ENCODE measurements around the gene CHPF2. TPM values are rescaled to one million over a fixed set of nuclear protein-coding genes. Genes with fewer than 3 reads are reported as not detected.

Gene CHPF2
- total RNA-seq, 1 donor from 2014 or later: 38.1 TPM

- no peak overlapping the region for H3K27ac Mint-ChIP-seq (ENCODE audit: unreplicated experiment)
- no peaks in the 10 kb centered on the region for H3K4me1 Mint-ChIP-seq (ENCODE audit: low read depth, unreplicated experiment)
- no peak for DNase-seq
- H3K27me3 Mint-ChIP-seq (ENCODE audit: unreplicated experiment): peaks cover 8% of the 10 kb centered on the region
- peaks cover 6% of the 10 kb centered on the region for H3K9me3 Mint-ChIP-seq (ENCODE audit: unreplicated experiment)
- no peaks in the 10 kb centered on the region for H3K36me3 Mint-ChIP-seq (ENCODE audit: unreplicated experiment)
- H3K4me3 Mint-ChIP-seq (ENCODE audit: unreplicated experiment): no peak overlapping the region
- no peak for TF ChIP-seq CTCF (IDR thresholded peaks at IDR 0.05; ENCODE audit: partially characterized antibody, unreplicated experiment)
Measured at GRCh38 chr7:151194188-151194587, 38.1 kb upstream of the CHPF2 start.

GRCh38 chr7:151195616-151196450 is 36.5 kb upstream of the CHPF2 start:
- TF ChIP-seq CTCF (IDR thresholded peaks at IDR 0.05; ENCODE audit: partially characterized antibody, unreplicated experiment): no peak
- no peak overlapping the region for H3K27ac Mint-ChIP-seq (ENCODE audit: unreplicated experiment)
- H3K36me3 Mint-ChIP-seq (ENCODE audit: unreplicated experiment): no peaks in the 10 kb centered on the region
- H3K4me3 Mint-ChIP-seq (ENCODE audit: unreplicated experiment): no peak overlapping the region
- no peaks in the 10 kb centered on the region for H3K4me1 Mint-ChIP-seq (ENCODE audit: low read depth, unreplicated experiment)
- DNase-seq: no peak
- H3K9me3 Mint-ChIP-seq (ENCODE audit: unreplicated experiment): peaks cover 2% of the 10 kb centered on the region
- H3K27me3 Mint-ChIP-seq (ENCODE audit: unreplicated experiment): peaks cover 8% of the 10 kb centered on the region

- H3K36me3 Mint-ChIP-seq (ENCODE audit: unreplicated experiment): no peaks in the 10 kb centered on the region
- no peak overlapping the region for H3K4me3 Mint-ChIP-seq (ENCODE audit: unreplicated experiment)
- H3K4me1 Mint-ChIP-seq (ENCODE audit: low read depth, unreplicated experiment): peaks cover 2% of the 10 kb centered on the region
- TF ChIP-seq CTCF (IDR thresholded peaks at IDR 0.05; ENCODE audit: partially characterized antibody, unreplicated experiment): no peak
- no peak for DNase-seq
- peaks cover 6% of the 10 kb centered on the region for H3K9me3 Mint-ChIP-seq (ENCODE audit: unreplicated experiment)
- peaks cover 11% of the 10 kb centered on the region for H3K27me3 Mint-ChIP-seq (ENCODE audit: unreplicated experiment)
- no peak overlapping the region for H3K27ac Mint-ChIP-seq (ENCODE audit: unreplicated experiment)
Measured at GRCh38 chr7:151197932-151198331, 34.4 kb upstream of the CHPF2 start.

GRCh38 chr7:151198945-151199848 is 33.1 kb upstream of the CHPF2 start:
- TF ChIP-seq CTCF (IDR thresholded peaks at IDR 0.05; ENCODE audit: partially characterized antibody, unreplicated experiment): no peak
- Mint-ChIP-seq H3K27me3 (ENCODE audit: unreplicated experiment) (peaks cover 11% of the 10 kb centered on the region), H3K36me3 (ENCODE audit: unreplicated experiment) (no peaks in the 10 kb centered on the region), H3K4me1 (ENCODE audit: low read depth, unreplicated experiment) (peaks cover 2% of the 10 kb centered on the region), H3K4me3 (ENCODE audit: unreplicated experiment) (no peak overlapping the region), H3K9me3 (ENCODE audit: unreplicated experiment) (peaks cover 6% of the 10 kb centered on the region), H3K27ac (ENCODE audit: unreplicated experiment) (peak overlapping the region; percentile 12)
- peak; percentile 63 for DNase-seq

All from glutamatergic neuron (in vitro differentiated cells).